DND-41 (cell line): ENCODE measurements around the gene IDH2.

Source experiments
- ATAC-seq: fragments of 200-7000 bp; cut with Tn5 transposase; 3 replicates; pipeline ENCODE4 v1.9.1; 2021; ENCODE audit warnings: low read depth; ENCODE audit not compliant: insufficient read depth
- DNase-seq: peaks from one replicate; pipeline ENCODE4 v3.0.0-alpha.2; 2020
- H2AFZ ChIP-seq: 2 replicates; pipeline ENCODE4 v1.6.0; 2012; ENCODE audit warnings: low read depth, low read length
- H3K27ac ChIP-seq: 2 replicates; pipeline ENCODE4 v1.5.1; 2012; ENCODE audit warnings: low read length, inconsistent platforms
- H3K27me3 ChIP-seq: fragments of 200-600 bp; sonication (generic); 2 replicates; pipeline ENCODE4 v1.6.0; 2012; ENCODE audit warnings: low read length, mild to moderate bottlenecking, inconsistent platforms; ENCODE audit not compliant: insufficient read depth, poor library complexity
- H3K36me3 ChIP-seq: 2 replicates; pipeline ENCODE4 v1.5.1; 2012; ENCODE audit warnings: low read length, inconsistent platforms; ENCODE audit not compliant: insufficient read depth
- H3K4me1 ChIP-seq: 2 replicates; pipeline ENCODE4 v1.5.1; 2012; ENCODE audit warnings: mild to moderate bottlenecking, low read length; ENCODE audit not compliant: insufficient read depth
- H3K4me2 ChIP-seq: 2 replicates; pipeline ENCODE4 v1.6.0; 2012; ENCODE audit warnings: mild to moderate bottlenecking, moderate library complexity, low read length, inconsistent platforms; ENCODE audit not compliant: insufficient read depth
- H3K4me3 ChIP-seq, 2 experiments: fragments of 200-600 bp in 1 of 2; shearing (Covaris generic) in 1 of 2; 2 replicates each; pipeline ENCODE4 v1.5.1; 2012 to 2016; ENCODE audit warnings: inconsistent platforms in 2 of 2, low read length in 2 of 2, mild to moderate bottlenecking in 2 of 2, low read depth in 1 of 2, moderate library complexity in 1 of 2
- H3K79me2 ChIP-seq: 2 replicates; pipeline ENCODE4 v1.6.0; 2012; ENCODE audit warnings: low read length, inconsistent platforms; ENCODE audit not compliant: insufficient read depth
- H3K9ac ChIP-seq: 2 replicates; pipeline ENCODE4 v1.6.0; 2012; ENCODE audit warnings: low read depth, mild to moderate bottlenecking, inconsistent platforms, low read length, moderate library complexity
- H3K9me3 ChIP-seq: 2 replicates; pipeline ENCODE4 v1.5.1; 2012; ENCODE audit warnings: low read length, moderate library complexity, mild to moderate bottlenecking, inconsistent platforms; ENCODE audit not compliant: insufficient read depth, severe bottlenecking
- H4K20me1 ChIP-seq: 2 replicates; pipeline ENCODE4 v1.6.0; 2012; ENCODE audit warnings: low read length; ENCODE audit not compliant: insufficient read depth
- EZH2 ChIP-seq: IDR thresholded peaks from 3 replicates; pipeline ENCODE4 v1.6.1; 2012; ENCODE audit warnings: borderline replicate concordance, low read depth, mild to moderate bottlenecking, moderate library complexity, low read length, inconsistent platforms; ENCODE audit not compliant: severe bottlenecking
- TF ChIP-seq, protein P1 (sequence below): IDR thresholded peaks from 2 replicates; pipeline ENCODE4 v1.5.1; 2012; ENCODE audit warnings: borderline replicate concordance, low read length, moderate library complexity, mild to moderate bottlenecking; ENCODE audit not compliant: poor library complexity, severe bottlenecking; ENCODE audit errors: extremely low read depth

Gene IDH2

GRCh38 chr15:90038632-90039095 lies 63.6 kb downstream of the IDH2 start:
- DNase-seq: no peak
- H4K20me1 ChIP-seq: peaks cover 31% of the 10 kb centered on the region
- no peak overlapping the region for H3K27ac ChIP-seq
- H3K9ac ChIP-seq: no peak overlapping the region
- no peak overlapping the region for H2AFZ ChIP-seq
- peaks cover 28% of the 10 kb centered on the region; the same call in 1 of the 2 replicates for H3K79me2 ChIP-seq
- no peaks in the 10 kb centered on the region for H3K27me3 ChIP-seq
- peaks cover 16% of the 10 kb centered on the region for H3K4me1 ChIP-seq
- no peak for ATAC-seq
- TF ChIP-seq, protein P1, sequence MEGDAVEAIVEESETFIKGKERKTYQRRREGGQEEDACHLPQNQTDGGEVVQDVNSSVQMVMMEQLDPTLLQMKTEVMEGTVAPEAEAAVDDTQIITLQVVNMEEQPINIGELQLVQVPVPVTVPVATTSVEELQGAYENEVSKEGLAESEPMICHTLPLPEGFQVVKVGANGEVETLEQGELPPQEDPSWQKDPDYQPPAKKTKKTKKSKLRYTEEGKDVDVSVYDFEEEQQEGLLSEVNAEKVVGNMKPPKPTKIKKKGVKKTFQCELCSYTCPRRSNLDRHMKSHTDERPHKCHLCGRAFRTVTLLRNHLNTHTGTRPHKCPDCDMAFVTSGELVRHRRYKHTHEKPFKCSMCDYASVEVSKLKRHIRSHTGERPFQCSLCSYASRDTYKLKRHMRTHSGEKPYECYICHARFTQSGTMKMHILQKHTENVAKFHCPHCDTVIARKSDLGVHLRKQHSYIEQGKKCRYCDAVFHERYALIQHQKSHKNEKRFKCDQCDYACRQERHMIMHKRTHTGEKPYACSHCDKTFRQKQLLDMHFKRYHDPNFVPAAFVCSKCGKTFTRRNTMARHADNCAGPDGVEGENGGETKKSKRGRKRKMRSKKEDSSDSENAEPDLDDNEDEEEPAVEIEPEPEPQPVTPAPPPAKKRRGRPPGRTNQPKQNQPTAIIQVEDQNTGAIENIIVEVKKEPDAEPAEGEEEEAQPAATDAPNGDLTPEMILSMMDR: no peak
- TF ChIP-seq EZH2: no peak
- H3K9me3 ChIP-seq: no peaks in the 10 kb centered on the region
- no peak overlapping the region for H3K4me2 ChIP-seq
- no peaks in the 10 kb centered on the region for H3K36me3 ChIP-seq
- no peak overlapping the region for H3K4me3 ChIP-seq

GRCh38 chr15:90037961-90038631 lies 64.2 kb downstream of the IDH2 start:
- DNase-seq: no peak
- no peak for ATAC-seq
- H3K4me1 ChIP-seq: peaks cover 22% of the 10 kb centered on the region

DNA sequence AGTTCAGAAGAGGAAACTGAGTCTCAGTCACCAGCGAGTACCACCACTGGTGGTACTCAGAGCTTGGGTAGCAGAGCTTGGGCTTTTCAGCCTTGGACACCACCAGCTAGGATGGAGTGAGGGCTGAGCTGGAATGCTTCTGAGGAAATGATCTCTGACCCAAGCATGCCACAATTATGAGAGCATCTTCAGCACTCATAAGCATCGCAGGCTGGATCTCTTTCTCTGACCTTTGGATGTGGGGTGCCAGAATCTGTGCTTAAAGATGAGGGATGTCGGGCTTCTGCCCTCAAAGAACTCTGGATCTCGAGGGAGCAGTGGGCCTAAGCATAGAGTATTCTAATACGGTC lies 64.8 kb downstream of the IDH2 start:
- Histone ChIP-seq H3K27ac (no peak overlapping the region), H3K9me3 (no peaks in the 10 kb centered on the region), H3K4me1 (peaks cover 26% of the 10 kb centered on the region), H3K79me2 (peaks cover 36% of the 10 kb centered on the region), H2AFZ (no peak overlapping the region), H3K4me3 (no peak overlapping the region), H3K27me3 (no peaks in the 10 kb centered on the region), H4K20me1 (peaks cover 27% of the 10 kb centered on the region), H3K4me2 (no peak overlapping the region), H3K36me3 (no peaks in the 10 kb centered on the region), H3K9ac (no peak overlapping the region)
- DNase-seq (no peak), ATAC-seq (no peak)
- no peak for TF ChIP-seq EZH2
- TF ChIP-seq, protein P1: no peak

More at GRCh38 chr15:90037961-90038631, 64.2 kb downstream of the IDH2 start:
- Histone ChIP-seq H3K36me3 (no peaks in the 10 kb centered on the region), H2AFZ (no peak overlapping the region), H3K4me3 (no peak overlapping the region), H3K27ac (no peak overlapping the region), H4K20me1 (peaks cover 27% of the 10 kb centered on the region), H3K9ac (no peak overlapping the region), H3K79me2 (peaks cover 33% of the 10 kb centered on the region), H3K27me3 (no peaks in the 10 kb centered on the region), H3K4me2 (no peak overlapping the region), H3K9me3 (no peaks in the 10 kb centered on the region)
- no peak for TF ChIP-seq EZH2
- TF ChIP-seq, protein P1: no peak
